ENCODE data around the gene UROC1. TPM values are rescaled to one million over a fixed set of nuclear protein-coding genes. Genes with fewer than 3 reads are reported as not detected.

The UROC1 gene
- total and polyA plus RNA-seq, 2 experiments from 2014 or later = not detected

- Histone ChIP-seq H3K79me2 (replicated peaks; ENCODE audit: insufficient read depth) (peaks cover 34% of the 10 kb centered on the region), H3F3A (replicated peaks; ENCODE audit: low read depth) (no peaks in the 10 kb centered on the region), H3K27ac (ENCODE audit: low read depth) (no peak overlapping the region), H3K4me1 (ENCODE audit: insufficient read depth) (no peaks in the 10 kb centered on the region), H4K20me1 (replicated peaks; ENCODE audit: insufficient read depth) (peaks cover 31% of the 10 kb centered on the region), H3K27me3 (ENCODE audit: insufficient read depth) (no peaks in the 10 kb centered on the region), H3K4me2 (no peak overlapping the region), H3K9me2 (ENCODE audit: insufficient read depth) (no peaks in the 10 kb centered on the region), H3K4me3 (no peak overlapping the region), H3K36me3 (ENCODE audit: insufficient read depth) (peaks cover 30% of the 10 kb centered on the region), H2AFZ (no peak overlapping the region)
- H3K36me3 Mint-ChIP-seq (ENCODE audit: low read depth) = peaks cover 75% of the 10 kb centered on the region
- H3K4me3 Mint-ChIP-seq = no peak overlapping the region
- TF ChIP-seq ZNF114 (CRISPR knock-in tag; IDR thresholded peaks at IDR 0.05) = no peak
- TF ChIP-seq CREB1 (CRISPR knock-in tag; IDR thresholded peaks at IDR 0.05; ENCODE audit: low read depth) = no peak
- no peak for TF ChIP-seq REST (IDR thresholded peaks at IDR 0.05; ENCODE audit: unreplicated experiment)
- TF ChIP-seq, protein P1, sequence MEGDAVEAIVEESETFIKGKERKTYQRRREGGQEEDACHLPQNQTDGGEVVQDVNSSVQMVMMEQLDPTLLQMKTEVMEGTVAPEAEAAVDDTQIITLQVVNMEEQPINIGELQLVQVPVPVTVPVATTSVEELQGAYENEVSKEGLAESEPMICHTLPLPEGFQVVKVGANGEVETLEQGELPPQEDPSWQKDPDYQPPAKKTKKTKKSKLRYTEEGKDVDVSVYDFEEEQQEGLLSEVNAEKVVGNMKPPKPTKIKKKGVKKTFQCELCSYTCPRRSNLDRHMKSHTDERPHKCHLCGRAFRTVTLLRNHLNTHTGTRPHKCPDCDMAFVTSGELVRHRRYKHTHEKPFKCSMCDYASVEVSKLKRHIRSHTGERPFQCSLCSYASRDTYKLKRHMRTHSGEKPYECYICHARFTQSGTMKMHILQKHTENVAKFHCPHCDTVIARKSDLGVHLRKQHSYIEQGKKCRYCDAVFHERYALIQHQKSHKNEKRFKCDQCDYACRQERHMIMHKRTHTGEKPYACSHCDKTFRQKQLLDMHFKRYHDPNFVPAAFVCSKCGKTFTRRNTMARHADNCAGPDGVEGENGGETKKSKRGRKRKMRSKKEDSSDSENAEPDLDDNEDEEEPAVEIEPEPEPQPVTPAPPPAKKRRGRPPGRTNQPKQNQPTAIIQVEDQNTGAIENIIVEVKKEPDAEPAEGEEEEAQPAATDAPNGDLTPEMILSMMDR (conservative IDR thresholded peaks at IDR 0.05; ENCODE audit: low read depth in 2 of 2) = no peak
- no peak for TF ChIP-seq JUNB (IDR thresholded peaks at IDR 0.05; ENCODE audit: unreplicated experiment)
- TF ChIP-seq EZH2phosphoT487 (IDR thresholded peaks at IDR 0.05; ENCODE audit: unreplicated experiment) = no peak
- TF ChIP-seq ETS1 (IDR thresholded peaks at IDR 0.05) = no peak
- no peak for TF ChIP-seq EZH2 (IDR thresholded peaks at IDR 0.05; ENCODE audit: low read depth, unreplicated experiment)
- TF ChIP-seq ZNF462 (CRISPR knock-in tag; IDR thresholded peaks at IDR 0.05) = no peak
- TF ChIP-seq NANOG (IDR thresholded peaks at IDR 0.05; ENCODE audit: borderline replicate concordance) = no peak
- ATAC-seq = no peak
- H3K27me3 Mint-ChIP-seq (ENCODE audit: insufficient read depth, low read depth, poor library complexity) = peaks cover 5% of the 10 kb centered on the region
- H3K4me1 Mint-ChIP-seq = no peaks in the 10 kb centered on the region
- DNase-seq (ENCODE audit: low spot score) = no peak
- no peak overlapping the region for H3K27ac Mint-ChIP-seq
- H3K9me3 Mint-ChIP-seq = no peaks in the 10 kb centered on the region
These were observed 58.3 kb downstream of the UROC1 start for GRCh38 chr3:126459111-126459762.
